Measurements from ENCODE around the gene GNGT1.

Gene GNGT1

DNA sequence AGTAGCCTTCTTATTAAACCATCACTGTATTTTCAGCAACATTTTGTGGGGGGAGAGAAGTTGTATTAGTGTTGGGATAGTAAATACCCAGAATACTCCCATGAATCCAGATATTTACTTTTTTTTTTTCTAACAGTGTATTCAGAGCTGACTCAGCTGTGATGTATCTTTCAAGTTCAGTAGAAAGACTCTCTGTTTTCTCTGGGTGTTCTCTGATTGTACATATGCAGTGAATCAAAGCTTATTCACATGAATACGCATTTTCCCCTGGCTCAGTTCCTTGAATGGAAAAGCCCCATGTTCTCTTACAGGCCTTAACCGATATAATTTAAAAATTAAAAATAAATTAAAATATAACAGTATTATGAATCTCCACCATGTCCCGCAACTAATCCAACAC, 17.1 kb upstream of the GNGT1 start:
- H3K4me3 ChIP-seq (replicated peaks; ENCODE audit: insufficient read depth, low read length): no peak overlapping the region
- TF ChIP-seq POLR2AphosphoS5 (IDR thresholded peaks at IDR 0.05; ENCODE audit: low read depth) (no peak), GABPA (IDR thresholded peaks at IDR 0.05; ENCODE audit: low read depth) (no peak), REST (IDR thresholded peaks at IDR 0.05; ENCODE audit: insufficient replicate concordance, low read depth) (no peak)
- DNase-seq (ENCODE audit: low read depth in 1 of 2, low spot score in 1 of 2): no peak
- H3K27me3 ChIP-seq (ENCODE audit: insufficient read depth, poor library complexity, severe bottlenecking): peaks cover 19% of the 10 kb centered on the region
- no peak overlapping the region for H3K27ac ChIP-seq (replicated peaks)

- Histone ChIP-seq H3K27ac (replicated peaks) (no peak overlapping the region), H3K27me3 (ENCODE audit: insufficient read depth, poor library complexity, severe bottlenecking) (peaks cover 19% of the 10 kb centered on the region), H3K4me3 (replicated peaks; ENCODE audit: insufficient read depth, low read length) (no peak overlapping the region)
- TF ChIP-seq SPI1 (IDR thresholded peaks at IDR 0.05; ENCODE audit: borderline replicate concordance, low read depth) (no peak), GABPA (IDR thresholded peaks at IDR 0.05; ENCODE audit: low read depth) (no peak), POLR2AphosphoS5 (IDR thresholded peaks at IDR 0.05; ENCODE audit: low read depth) (no peak), REST (IDR thresholded peaks at IDR 0.05; ENCODE audit: insufficient replicate concordance, low read depth) (no peak)
- TF ChIP-seq, protein P1, sequence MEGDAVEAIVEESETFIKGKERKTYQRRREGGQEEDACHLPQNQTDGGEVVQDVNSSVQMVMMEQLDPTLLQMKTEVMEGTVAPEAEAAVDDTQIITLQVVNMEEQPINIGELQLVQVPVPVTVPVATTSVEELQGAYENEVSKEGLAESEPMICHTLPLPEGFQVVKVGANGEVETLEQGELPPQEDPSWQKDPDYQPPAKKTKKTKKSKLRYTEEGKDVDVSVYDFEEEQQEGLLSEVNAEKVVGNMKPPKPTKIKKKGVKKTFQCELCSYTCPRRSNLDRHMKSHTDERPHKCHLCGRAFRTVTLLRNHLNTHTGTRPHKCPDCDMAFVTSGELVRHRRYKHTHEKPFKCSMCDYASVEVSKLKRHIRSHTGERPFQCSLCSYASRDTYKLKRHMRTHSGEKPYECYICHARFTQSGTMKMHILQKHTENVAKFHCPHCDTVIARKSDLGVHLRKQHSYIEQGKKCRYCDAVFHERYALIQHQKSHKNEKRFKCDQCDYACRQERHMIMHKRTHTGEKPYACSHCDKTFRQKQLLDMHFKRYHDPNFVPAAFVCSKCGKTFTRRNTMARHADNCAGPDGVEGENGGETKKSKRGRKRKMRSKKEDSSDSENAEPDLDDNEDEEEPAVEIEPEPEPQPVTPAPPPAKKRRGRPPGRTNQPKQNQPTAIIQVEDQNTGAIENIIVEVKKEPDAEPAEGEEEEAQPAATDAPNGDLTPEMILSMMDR (IDR thresholded peaks at IDR 0.05; ENCODE audit: insufficient read depth, low read length): no peak
- DNase-seq (ENCODE audit: low read depth in 1 of 2, low spot score in 1 of 2): no peak
Measured at GRCh38 chr7:93890041-93890463, 16.3 kb upstream of the GNGT1 start.

GRCh38 chr7:93890464-93891068, 15.8 kb upstream of the GNGT1 start, which contains the start of gene TFPI2:
TSS of gene TFPI2 (minus strand) at chr7:93890753. CDS start at chr7:93890678, 75 bp downstream.
- Histone ChIP-seq H3K27ac (replicated peaks) (no peak within 1 kb of the TSS), H3K4me3 (replicated peaks; ENCODE audit: insufficient read depth, low read length) (no peak within 1 kb of the TSS), H3K27me3 (ENCODE audit: insufficient read depth, poor library complexity, severe bottlenecking) (peaks cover 19% of the 10 kb centered on the region)
- no peak for TF ChIP-seq GABPA (IDR thresholded peaks at IDR 0.05; ENCODE audit: low read depth)
- DNase-seq (ENCODE audit: low read depth in 1 of 2, low spot score in 1 of 2): no peak

- Histone ChIP-seq H3K27ac (replicated peaks) (no peak overlapping the region), H3K4me3 (replicated peaks; ENCODE audit: insufficient read depth, low read length) (no peak overlapping the region), H3K27me3 (ENCODE audit: insufficient read depth, poor library complexity, severe bottlenecking) (peaks cover 14% of the 10 kb centered on the region)
- no peak for DNase-seq (ENCODE audit: low read depth in 1 of 2, low spot score in 1 of 2)
- TF ChIP-seq REST (IDR thresholded peaks at IDR 0.05; ENCODE audit: insufficient replicate concordance, low read depth) (no peak), GABPA (IDR thresholded peaks at IDR 0.05; ENCODE audit: low read depth) (no peak), SPI1 (IDR thresholded peaks at IDR 0.05; ENCODE audit: borderline replicate concordance, low read depth) (no peak), POLR2AphosphoS5 (IDR thresholded peaks at IDR 0.05; ENCODE audit: low read depth) (no peak)
- TF ChIP-seq, protein P1 (IDR thresholded peaks at IDR 0.05; ENCODE audit: insufficient read depth, low read length): no peak
Measured at GRCh38 chr7:93894426-93894825, 11.9 kb upstream of the GNGT1 start.
